ENCODE results near the gene CCNL2.

DNA sequence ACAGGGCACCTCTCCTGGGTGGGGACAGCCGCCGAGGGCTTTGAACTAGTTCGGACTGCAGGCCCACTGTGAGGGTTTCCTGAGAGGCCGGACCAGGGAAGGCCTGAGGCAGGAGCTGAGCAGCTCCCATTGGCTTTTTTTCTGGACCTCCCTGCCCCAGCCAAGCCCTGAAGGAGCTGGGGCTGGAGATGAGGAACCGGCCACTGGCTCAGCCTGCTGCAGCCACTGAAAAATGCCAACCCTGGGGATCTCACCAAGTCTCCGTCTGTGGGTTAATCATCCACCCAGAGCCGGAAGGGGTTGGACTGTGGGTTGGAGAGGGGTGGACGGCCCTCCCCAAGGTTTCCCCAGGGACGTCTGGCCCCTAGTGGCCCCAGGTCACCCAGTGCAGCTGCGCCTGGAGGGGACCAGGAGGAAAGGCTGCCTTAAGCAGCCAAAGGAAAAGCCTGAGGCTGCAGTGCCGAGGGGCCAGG lies 38.8 kb upstream of the CCNL2 start:
- TF ChIP-seq CTCF (conservative IDR thresholded peaks at IDR 0.05 in 1 of 2, IDR thresholded peaks at IDR 0.05 in 1 of 2; ENCODE audit: low read depth in 1 of 2, low read length in 2 of 2) (no peak), EZH2 (IDR thresholded peaks at IDR 0.05; ENCODE audit: low read length, missing control alignments) (no peak)

Measured in fibroblast of lung (primary cell).